ENCODE measurements around the gene RPS23. TPM values are rescaled to one million over a fixed set of nuclear protein-coding genes. Genes with fewer than 3 reads are reported as not detected.

Gene RPS23
- total RNA-seq, 1 experiment from 2014 or later, result 1,388 TPM

GRCh38 chr5:82290005-82290404 lies 11.9 kb upstream of the RPS23 start:
- Histone ChIP-seq H3K36me3 (ENCODE audit: control insufficient read depth, insufficient read depth, low read length) (no peaks in the 10 kb centered on the region), H3K27me3 (ENCODE audit: control insufficient read depth, insufficient read depth, low read length) (no peaks in the 10 kb centered on the region), H3K27ac (ENCODE audit: low read length) (no peak overlapping the region), H3K4me1 (ENCODE audit: control insufficient read depth, insufficient read depth, low read length) (no peaks in the 10 kb centered on the region), H3K9me3 (ENCODE audit: control insufficient read depth, insufficient read depth, low read depth, low read length) (no peaks in the 10 kb centered on the region), H3K4me3 (ENCODE audit: low read depth in 2 of 2, low read length in 2 of 2) (no peak overlapping the region)
- intact Hi-C loops (cut with micrococcal nuclease; ENCODE audit: unreplicated experiment) (no loop called here), in situ Hi-C loops (cut with HindIII; ENCODE audit: low pct_unique_long_range_greater_than_20kb, low sequenced_read_pairs) (no loop called here)
- ATAC-seq (no peak), DNase-seq (ENCODE audit: low read depth, low spot score) (no peak)
- TF ChIP-seq SIN3A (IDR thresholded peaks at IDR 0.05; ENCODE audit: borderline replicate concordance, insufficient read depth, low read depth, low read length), result no peak
- TF ChIP-seq REST (IDR thresholded peaks at IDR 0.05; ENCODE audit: insufficient read depth in 1 of 2, low read depth in 2 of 2, low read length in 1 of 2), result no peak
- no peak for TF ChIP-seq POLR2AphosphoS5 (IDR thresholded peaks at IDR 0.05; ENCODE audit: low read depth, low read length)
- no peak for TF ChIP-seq TCF7L2 (IDR thresholded peaks at IDR 0.05; ENCODE audit: low read depth, low read length)
- no peak for TF ChIP-seq CTCF (IDR thresholded peaks at IDR 0.05)
- ChIA-PET POLR2A (no interaction called here), CTCF (no interaction called here)
- no TSS peak for BruUV-seq (replicated peaks)

- no peak overlapping the region for H3K27ac ChIP-seq (ENCODE audit: low read length)
- H3K9me3 ChIP-seq (ENCODE audit: control insufficient read depth, insufficient read depth, low read depth, low read length), result no peaks in the 10 kb centered on the region
- DNase-seq (ENCODE audit: low read depth, low spot score) (no peak), ATAC-seq (no peak)
- no peaks in the 10 kb centered on the region for H3K36me3 ChIP-seq (ENCODE audit: control insufficient read depth, insufficient read depth, low read length)
- no peak overlapping the region for H3K4me3 ChIP-seq (ENCODE audit: low read depth in 2 of 2, low read length in 2 of 2)
- TF ChIP-seq SIN3A (IDR thresholded peaks at IDR 0.05; ENCODE audit: borderline replicate concordance, insufficient read depth, low read depth, low read length) (no peak), REST (IDR thresholded peaks at IDR 0.05; ENCODE audit: insufficient read depth in 1 of 2, low read depth in 2 of 2, low read length in 1 of 2) (no peak), POLR2AphosphoS5 (IDR thresholded peaks at IDR 0.05; ENCODE audit: low read depth, low read length) (no peak), TCF7L2 (IDR thresholded peaks at IDR 0.05; ENCODE audit: low read depth, low read length) (no peak)
- no TSS peak for BruUV-seq (replicated peaks)
- no peaks in the 10 kb centered on the region for H3K27me3 ChIP-seq (ENCODE audit: control insufficient read depth, insufficient read depth, low read length)
- in situ Hi-C loops (cut with HindIII; ENCODE audit: low pct_unique_long_range_greater_than_20kb, low sequenced_read_pairs), result no loop called here
- H3K4me1 ChIP-seq (ENCODE audit: control insufficient read depth, insufficient read depth, low read length), result no peaks in the 10 kb centered on the region
- ChIA-PET POLR2A (no interaction called here), CTCF (no interaction called here)
- intact Hi-C loops (cut with micrococcal nuclease; ENCODE audit: unreplicated experiment), result no loop called here
These were observed 9.5 kb upstream of the RPS23 start for GRCh38 chr5:82287625-82288024.

Measured in Panc1 (cell line).